ENCODE results near the gene COG1. TPM values are rescaled to one million over a fixed set of nuclear protein-coding genes. Genes with fewer than 3 reads are reported as not detected.

The COG1 gene, protein sequence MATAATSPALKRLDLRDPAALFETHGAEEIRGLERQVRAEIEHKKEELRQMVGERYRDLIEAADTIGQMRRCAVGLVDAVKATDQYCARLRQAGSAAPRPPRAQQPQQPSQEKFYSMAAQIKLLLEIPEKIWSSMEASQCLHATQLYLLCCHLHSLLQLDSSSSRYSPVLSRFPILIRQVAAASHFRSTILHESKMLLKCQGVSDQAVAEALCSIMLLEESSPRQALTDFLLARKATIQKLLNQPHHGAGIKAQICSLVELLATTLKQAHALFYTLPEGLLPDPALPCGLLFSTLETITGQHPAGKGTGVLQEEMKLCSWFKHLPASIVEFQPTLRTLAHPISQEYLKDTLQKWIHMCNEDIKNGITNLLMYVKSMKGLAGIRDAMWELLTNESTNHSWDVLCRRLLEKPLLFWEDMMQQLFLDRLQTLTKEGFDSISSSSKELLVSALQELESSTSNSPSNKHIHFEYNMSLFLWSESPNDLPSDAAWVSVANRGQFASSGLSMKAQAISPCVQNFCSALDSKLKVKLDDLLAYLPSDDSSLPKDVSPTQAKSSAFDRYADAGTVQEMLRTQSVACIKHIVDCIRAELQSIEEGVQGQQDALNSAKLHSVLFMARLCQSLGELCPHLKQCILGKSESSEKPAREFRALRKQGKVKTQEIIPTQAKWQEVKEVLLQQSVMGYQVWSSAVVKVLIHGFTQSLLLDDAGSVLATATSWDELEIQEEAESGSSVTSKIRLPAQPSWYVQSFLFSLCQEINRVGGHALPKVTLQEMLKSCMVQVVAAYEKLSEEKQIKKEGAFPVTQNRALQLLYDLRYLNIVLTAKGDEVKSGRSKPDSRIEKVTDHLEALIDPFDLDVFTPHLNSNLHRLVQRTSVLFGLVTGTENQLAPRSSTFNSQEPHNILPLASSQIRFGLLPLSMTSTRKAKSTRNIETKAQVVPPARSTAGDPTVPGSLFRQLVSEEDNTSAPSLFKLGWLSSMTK
- 25.9 and 27.5 TPM in 2 replicates for total RNA-seq

DNA sequence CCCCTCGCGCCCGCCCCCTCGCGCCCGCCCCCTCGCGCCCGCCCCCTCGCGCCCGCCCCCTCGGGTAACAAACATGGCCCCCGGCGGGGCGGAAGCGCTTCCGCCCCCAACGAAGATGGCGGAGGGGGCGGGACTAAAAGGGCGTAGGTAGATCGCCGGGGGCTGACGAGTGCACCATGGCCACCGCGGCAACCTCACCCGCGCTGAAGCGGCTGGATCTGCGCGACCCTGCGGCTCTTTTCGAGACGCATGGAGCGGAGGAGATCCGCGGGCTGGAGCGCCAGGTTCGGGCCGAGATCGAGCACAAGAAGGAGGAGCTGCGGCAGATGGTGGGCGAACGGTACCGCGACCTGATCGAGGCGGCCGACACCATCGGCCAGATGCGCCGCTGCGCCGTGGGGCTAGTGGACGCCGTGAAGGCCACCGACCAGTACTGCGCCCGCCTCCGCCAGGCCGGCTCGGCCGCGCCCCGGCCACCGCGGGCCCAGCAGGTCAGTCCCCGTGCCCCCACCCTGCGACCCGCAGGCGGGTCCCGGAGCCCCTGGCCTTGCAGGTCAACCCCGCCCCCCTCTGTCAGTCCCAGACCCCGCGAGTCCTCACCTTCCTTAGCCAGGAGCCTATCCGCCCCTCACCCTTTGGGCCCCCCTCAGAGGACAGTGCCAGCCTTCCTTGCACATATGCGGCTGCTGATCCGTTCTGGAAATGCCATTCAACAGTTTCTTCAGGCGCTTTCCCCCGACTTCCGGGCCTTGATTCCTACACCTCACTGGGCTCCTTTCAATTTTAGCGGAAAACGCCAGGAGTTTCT, at the start of gene COG1:
TSS of gene COG1 (plus strand) at position 162 of the 808 bp plus-strand sequence. CDS start at position 177, 15 bp downstream.

Other genes with a start within 250 kb of the COG1 start
- gene SLC39A11, start 100.4 kb upstream of the COG1 start, total RNA-seq = 19.7 and 21.2 TPM in 2 replicates
- not detected in 2 replicates for gene SSTR2, start 28.0 kb upstream of the COG1 start, total RNA-seq
- not detected in 2 replicates for gene CPSF4L, start 68.8 kb downstream of the COG1 start, total RNA-seq
- gene CDC42EP4, start 118.9 kb downstream of the COG1 start, total RNA-seq = 22.7 and 28.7 TPM in 2 replicates